Large intestine (tissue), 3 donors: ENCODE measurements around the gene GRIA3. TPM values are rescaled to one million over a fixed set of nuclear protein-coding genes. Genes with fewer than 3 reads are reported as not detected.

Source experiments
- DNase-seq, 2 donors: peaks; one replicate each; pipeline versions ENCODE4 v3.0.0 to v3.0.0-alpha.2; 2013
- H3K27ac ChIP-seq: one replicate; pipeline ENCODE4 v1.5.1; 2013; ENCODE audit warnings: low read length
- H3K27me3 ChIP-seq: 2 replicates; pipeline ENCODE4 v1.6.1; 2013; ENCODE audit warnings: low read length; ENCODE audit not compliant: control insufficient read depth, insufficient read depth
- H3K36me3 ChIP-seq: 2 replicates; pipeline ENCODE4 v1.6.1; 2013; ENCODE audit warnings: low read length; ENCODE audit not compliant: control insufficient read depth, insufficient read depth
- H3K4me1 ChIP-seq: one replicate; pipeline ENCODE4 v1.6.1; 2013; ENCODE audit warnings: low read length; ENCODE audit not compliant: control insufficient read depth, insufficient read depth
- H3K4me3 ChIP-seq: one replicate; pipeline ENCODE4 v1.5.1; 2013; ENCODE audit warnings: low read length
- H3K9me3 ChIP-seq: one replicate; pipeline ENCODE4 v1.6.1; 2013; ENCODE audit warnings: mild to moderate bottlenecking, low read depth, low read length, moderate library complexity; ENCODE audit not compliant: control insufficient read depth
- WGBS: methylation state at CpG from one replicate; pipeline ENCODE4 v1.1.5; 2013; ENCODE audit warnings: low lambda C conversion rate; ENCODE audit not compliant: insufficient coverage; 5-methylcytosine and 5-hydroxymethylcytosine counted together
- polyA plus RNA-seq: library from polyadenylated mRNA; unstranded; fragments of 120-200 nt; gene quantifications from one replicate; pipeline ENCODE4 v1.2.1, GENCODE V29; 2013

The GRIA3 gene
- polyA plus RNA-seq, 1 donor, result 0.43 TPM

GRCh38 chrX:123219916-123220315 lies 35.8 kb downstream of the GRIA3 start:
- H3K4me1 ChIP-seq, result no peaks in the 10 kb centered on the region
- no peak for DNase-seq
- no peaks in the 10 kb centered on the region for H3K27me3 ChIP-seq
- no peak overlapping the region for H3K4me3 ChIP-seq
- WGBS, result no CpG with 5 or more reads among the region's 3 CpGs
- H3K9me3 ChIP-seq, result no peaks in the 10 kb centered on the region
- no peak overlapping the region for H3K27ac ChIP-seq
- H3K36me3 ChIP-seq, result no peaks in the 10 kb centered on the region

- Histone ChIP-seq H3K4me1 (no peaks in the 10 kb centered on the region), H3K9me3 (no peaks in the 10 kb centered on the region), H3K27me3 (no peaks in the 10 kb centered on the region), H3K27ac (no peak overlapping the region), H3K4me3 (no peak overlapping the region), H3K36me3 (no peaks in the 10 kb centered on the region)
- no peak for DNase-seq
- whole genome bisulfite sequencing, result no CpG with 5 or more reads among the region's 5 CpGs
Measured at GRCh38 chrX:123222920-123223319, 38.8 kb downstream of the GRIA3 start.

GRCh38 chrX:123223409-123223808 lies 39.3 kb downstream of the GRIA3 start:
- no peaks in the 10 kb centered on the region for H3K9me3 ChIP-seq
- H3K4me3 ChIP-seq, result no peak overlapping the region
- H3K4me1 ChIP-seq, result no peaks in the 10 kb centered on the region
- H3K27ac ChIP-seq, result no peak overlapping the region
- H3K36me3 ChIP-seq, result no peaks in the 10 kb centered on the region
- no peak for DNase-seq
- no peaks in the 10 kb centered on the region for H3K27me3 ChIP-seq
- no CpG with 5 or more reads among the region's 1 CpG for WGBS

- Histone ChIP-seq H3K4me1 (no peaks in the 10 kb centered on the region), H3K9me3 (no peaks in the 10 kb centered on the region), H3K36me3 (no peaks in the 10 kb centered on the region), H3K27me3 (no peaks in the 10 kb centered on the region), H3K4me3 (no peak overlapping the region), H3K27ac (no peak overlapping the region)
- DNase-seq, result no peak
Measured at GRCh38 chrX:123223859-123224258, 39.8 kb downstream of the GRIA3 start.

GRCh38 chrX:123230798-123231197 lies 46.7 kb downstream of the GRIA3 start:
- 0% methylated on average over 1 of the region's 2 CpGs for WGBS

GRCh38 chrX:123236859-123237258 lies 52.8 kb downstream of the GRIA3 start:
- Histone ChIP-seq H3K27ac (no peak overlapping the region), H3K4me3 (no peak overlapping the region), H3K36me3 (no peaks in the 10 kb centered on the region), H3K9me3 (no peaks in the 10 kb centered on the region), H3K4me1 (no peaks in the 10 kb centered on the region), H3K27me3 (no peaks in the 10 kb centered on the region)
- no peak for DNase-seq

More at GRCh38 chrX:123230798-123231197, 46.7 kb downstream of the GRIA3 start:
- Histone ChIP-seq H3K27ac (no peak overlapping the region), H3K9me3 (no peaks in the 10 kb centered on the region), H3K4me1 (no peaks in the 10 kb centered on the region), H3K36me3 (no peaks in the 10 kb centered on the region), H3K4me3 (no peak overlapping the region), H3K27me3 (no peaks in the 10 kb centered on the region)
- DNase-seq, result no peak

GRCh38 chrX:123237271-123237670 lies 53.2 kb downstream of the GRIA3 start:
- Histone ChIP-seq H3K27me3 (no peaks in the 10 kb centered on the region), H3K9me3 (no peaks in the 10 kb centered on the region), H3K4me1 (no peaks in the 10 kb centered on the region), H3K4me3 (no peak overlapping the region), H3K27ac (no peak overlapping the region), H3K36me3 (no peaks in the 10 kb centered on the region)
- WGBS, result no CpG with 5 or more reads among the region's 3 CpGs
- no peak for DNase-seq

GRCh38 chrX:123254457-123254856 lies 70.4 kb downstream of the GRIA3 start:
- no peak for DNase-seq
- no peak overlapping the region for H3K4me3 ChIP-seq
- no CpG with 5 or more reads among the region's 1 CpG for WGBS
- no peaks in the 10 kb centered on the region for H3K36me3 ChIP-seq
- no peak overlapping the region for H3K27ac ChIP-seq
- no peaks in the 10 kb centered on the region for H3K9me3 ChIP-seq
- H3K27me3 ChIP-seq, result no peaks in the 10 kb centered on the region
- H3K4me1 ChIP-seq, result no peaks in the 10 kb centered on the region

- DNase-seq, result no peak
- H3K4me3 ChIP-seq, result no peak overlapping the region
- no peak overlapping the region for H3K27ac ChIP-seq
- WGBS, result no CpG with 5 or more reads among the region's 1 CpG
- no peaks in the 10 kb centered on the region for H3K4me1 ChIP-seq
- H3K36me3 ChIP-seq, result no peaks in the 10 kb centered on the region
- no peaks in the 10 kb centered on the region for H3K27me3 ChIP-seq
- H3K9me3 ChIP-seq, result no peaks in the 10 kb centered on the region
Measured at GRCh38 chrX:123256378-123256777, 72.3 kb downstream of the GRIA3 start.

GRCh38 chrX:123260920-123261418 lies 76.9 kb downstream of the GRIA3 start:
- no peak for DNase-seq
- H3K36me3 ChIP-seq, result no peaks in the 10 kb centered on the region
- H3K9me3 ChIP-seq, result no peaks in the 10 kb centered on the region
- no peaks in the 10 kb centered on the region for H3K4me1 ChIP-seq
- H3K27me3 ChIP-seq, result no peaks in the 10 kb centered on the region
- H3K27ac ChIP-seq, result no peak overlapping the region
- no peak overlapping the region for H3K4me3 ChIP-seq
- no CpG with 5 or more reads among the region's 5 CpGs for WGBS

GRCh38 chrX:123263270-123263669 lies 79.2 kb downstream of the GRIA3 start:
- no CpG with 5 or more reads among the region's 8 CpGs for WGBS
- Histone ChIP-seq H3K36me3 (no peaks in the 10 kb centered on the region), H3K9me3 (no peaks in the 10 kb centered on the region), H3K4me3 (no peak overlapping the region), H3K4me1 (no peaks in the 10 kb centered on the region), H3K27me3 (no peaks in the 10 kb centered on the region), H3K27ac (no peak overlapping the region)
- no peak for DNase-seq
